Activated naive CD4-positive, alpha-beta T cell treated with anti-CD3 and anti-CD28 coated beads for 36 hours (primary cell): ENCODE results near the gene ALB. TPM values are rescaled to one million over a fixed set of nuclear protein-coding genes. Genes with fewer than 3 reads are reported as not detected.

Experiments used
- CTCF ChIA-PET: fragments of 350-600 bp; sonication (Branson Sonifier 250); formaldehyde crosslinking; loops from one replicate; lab custom pipeline; 2021; ENCODE audit warnings: antibody characterized with exemption; lab: Charles Lee
- DNase-seq: peaks from one replicate; pipeline ENCODE4 v3.0.0-alpha.2; 2020
- H3K27ac Mint-ChIP-seq: one replicate; pipeline ENCODE4 v1.8.0; 2021; ENCODE audit warnings: mild to moderate bottlenecking, mixed read lengths
- H3K27me3 Mint-ChIP-seq: one replicate; pipeline ENCODE4 v1.8.0; 2021; ENCODE audit warnings: low read depth, mixed read lengths
- H3K36me3 Mint-ChIP-seq: one replicate; pipeline ENCODE4 v1.8.0; 2021; ENCODE audit warnings: low read depth, mixed read lengths
- H3K4me1 Mint-ChIP-seq: one replicate; pipeline ENCODE4 v1.8.0; 2021; ENCODE audit warnings: low read depth, mixed read lengths
- H3K4me3 Mint-ChIP-seq: one replicate; pipeline ENCODE4 v1.8.0; 2021; ENCODE audit warnings: mild to moderate bottlenecking, moderate library complexity, mixed read lengths
- H3K9me3 Mint-ChIP-seq: one replicate; pipeline ENCODE4 v1.8.0; 2021; ENCODE audit warnings: mixed read lengths
- intact Hi-C: fragments of 100-400 bp; cut with micrococcal nuclease; formaldehyde crosslinking; loops from one replicate; pipeline ENCODE4 v1.15.1; 2023
- total RNA-seq, 2 experiments: library from RNA; stranded (reverse); gene quantifications; one replicate each; pipeline ENCODE4 v1.2.3, GENCODE V29; 2021

The ALB gene
- total RNA-seq, 2 experiments from 2014 or later, result not detected

DNA sequence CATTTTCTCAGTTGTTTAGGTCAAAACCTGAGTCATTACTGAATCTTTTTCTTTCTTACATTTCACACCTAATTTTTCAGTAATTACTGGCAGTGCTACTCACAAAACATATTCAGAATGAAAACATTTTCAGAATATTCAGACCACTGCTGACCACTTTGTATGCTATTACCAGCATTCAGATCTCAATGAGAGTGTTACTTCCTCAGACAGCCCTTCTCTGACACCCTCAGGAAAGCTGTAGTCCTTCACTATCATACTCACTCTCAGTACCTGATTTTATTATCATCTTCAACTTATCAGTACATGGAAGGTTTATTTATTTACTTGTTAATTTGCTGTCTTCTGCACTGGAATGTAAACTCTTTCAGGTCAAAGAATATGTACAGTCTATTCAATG is 12.3 kb upstream of the ALB start:
- Mint-ChIP-seq H3K36me3 (no peaks in the 10 kb centered on the region), H3K4me1 (no peaks in the 10 kb centered on the region), H3K27me3 (peaks cover 23% of the 10 kb centered on the region), H3K4me3 (no peak overlapping the region), H3K27ac (no peak overlapping the region), H3K9me3 (peaks cover 2% of the 10 kb centered on the region)
- intact Hi-C loops, result no loop called here
- CTCF ChIA-PET, result no interaction called here
- DNase-seq, result no peak

DNA sequence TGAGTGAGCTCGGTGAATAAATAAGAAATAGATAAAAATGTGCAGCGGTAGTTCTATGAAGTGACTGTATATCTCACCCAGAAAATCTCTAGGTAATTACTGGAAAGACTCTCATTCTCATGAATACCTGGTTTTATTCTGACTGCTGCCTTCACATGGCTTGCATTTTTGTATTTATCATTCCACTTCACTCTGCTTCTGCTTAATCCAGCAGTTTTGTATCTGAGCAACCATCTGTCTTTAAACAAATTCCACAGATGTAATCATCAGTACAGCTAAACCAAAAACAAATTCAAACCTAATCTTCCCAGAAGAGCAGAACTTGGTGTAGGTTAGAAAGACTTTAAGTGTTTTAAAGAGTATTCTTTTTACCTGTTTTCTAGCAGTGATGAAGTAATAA is 11.2 kb upstream of the ALB start:
- CTCF ChIA-PET, result no interaction called here
- H3K36me3 Mint-ChIP-seq, result no peaks in the 10 kb centered on the region
- DNase-seq, result no peak
- H3K4me3 Mint-ChIP-seq, result no peak overlapping the region
- H3K27me3 Mint-ChIP-seq, result peaks cover 18% of the 10 kb centered on the region
- peaks cover 2% of the 10 kb centered on the region for H3K9me3 Mint-ChIP-seq
- H3K4me1 Mint-ChIP-seq, result no peaks in the 10 kb centered on the region
- intact Hi-C loops, result no loop called here
- H3K27ac Mint-ChIP-seq, result no peak overlapping the region

DNA sequence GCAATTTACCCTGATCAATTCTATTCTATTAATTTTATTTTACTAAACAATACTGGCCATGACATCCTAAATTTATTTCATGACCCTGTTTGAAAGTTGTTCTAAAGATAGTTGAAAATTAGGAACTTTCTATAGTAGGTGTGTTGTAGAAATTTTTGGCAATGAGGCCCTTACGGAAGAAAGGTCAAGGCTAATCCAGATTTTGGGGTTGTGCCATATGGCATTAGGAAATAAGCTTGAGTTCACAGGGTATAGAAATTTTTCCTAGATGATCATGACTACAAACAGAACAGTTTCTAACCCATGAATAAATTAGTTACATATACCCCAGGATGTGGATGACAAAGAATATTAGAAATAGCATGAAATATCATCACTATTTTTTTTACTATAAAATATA is 7.8 kb upstream of the ALB start:
- Mint-ChIP-seq H3K27ac (no peak overlapping the region), H3K27me3 (peaks cover 9% of the 10 kb centered on the region), H3K4me3 (no peak overlapping the region), H3K9me3 (no peaks in the 10 kb centered on the region), H3K36me3 (no peaks in the 10 kb centered on the region), H3K4me1 (no peaks in the 10 kb centered on the region)
- CTCF ChIA-PET, result no interaction called here
- no peak for DNase-seq
- intact Hi-C loops, result no loop called here

DNA sequence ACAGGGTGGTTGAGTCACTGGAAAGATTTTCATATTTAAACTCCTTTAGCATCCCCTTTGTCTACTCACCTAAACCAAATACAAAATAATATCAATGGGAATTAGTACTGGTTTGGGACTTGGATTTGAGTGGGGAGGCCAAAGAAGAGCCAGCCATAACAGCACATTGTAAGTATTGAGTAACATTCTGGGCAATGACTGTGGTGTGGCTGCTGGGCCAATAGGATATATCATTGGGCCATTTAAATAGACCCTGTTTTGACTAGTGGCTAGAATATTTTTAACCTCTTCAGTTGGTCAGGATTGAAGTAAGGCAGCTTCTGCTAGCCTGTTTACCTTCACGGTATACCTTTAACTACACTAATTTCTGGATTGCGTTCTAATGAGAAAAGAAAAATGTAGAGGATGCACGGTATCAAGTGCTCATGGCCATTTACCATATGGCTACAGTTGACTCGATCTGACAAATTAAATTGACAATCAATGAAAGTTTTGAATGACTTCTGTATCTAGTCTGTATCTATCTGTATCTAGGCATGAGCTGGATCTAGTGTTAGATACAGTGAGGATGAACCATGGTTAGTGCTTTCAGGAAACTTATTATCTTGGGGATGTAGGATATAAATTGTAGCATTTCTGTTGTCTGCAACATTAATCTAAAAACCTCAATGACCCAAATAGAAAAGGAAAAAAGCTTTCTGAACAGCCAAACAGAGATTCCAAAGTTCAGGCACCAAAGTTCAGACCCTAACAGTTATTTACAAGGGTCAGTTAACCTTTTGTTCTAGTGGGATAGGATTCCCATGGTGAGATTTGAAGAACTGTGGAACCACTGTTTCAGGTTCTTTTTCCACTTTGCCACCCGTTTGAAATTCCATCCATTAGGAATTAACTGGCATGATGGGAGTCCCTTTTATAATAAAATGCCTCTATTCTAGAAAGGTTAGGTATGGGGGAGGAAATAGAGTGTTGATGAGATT is 6.8 kb upstream of the ALB start:
- H3K9me3 Mint-ChIP-seq, result no peaks in the 10 kb centered on the region
- no peaks in the 10 kb centered on the region for H3K4me1 Mint-ChIP-seq
- CTCF ChIA-PET, result no interaction called here
- intact Hi-C loops, result no loop called here
- peaks cover 8% of the 10 kb centered on the region for H3K27me3 Mint-ChIP-seq
- no peak for DNase-seq
- H3K4me3 Mint-ChIP-seq, result no peak overlapping the region
- no peaks in the 10 kb centered on the region for H3K36me3 Mint-ChIP-seq
- H3K27ac Mint-ChIP-seq, result no peak overlapping the region

DNA sequence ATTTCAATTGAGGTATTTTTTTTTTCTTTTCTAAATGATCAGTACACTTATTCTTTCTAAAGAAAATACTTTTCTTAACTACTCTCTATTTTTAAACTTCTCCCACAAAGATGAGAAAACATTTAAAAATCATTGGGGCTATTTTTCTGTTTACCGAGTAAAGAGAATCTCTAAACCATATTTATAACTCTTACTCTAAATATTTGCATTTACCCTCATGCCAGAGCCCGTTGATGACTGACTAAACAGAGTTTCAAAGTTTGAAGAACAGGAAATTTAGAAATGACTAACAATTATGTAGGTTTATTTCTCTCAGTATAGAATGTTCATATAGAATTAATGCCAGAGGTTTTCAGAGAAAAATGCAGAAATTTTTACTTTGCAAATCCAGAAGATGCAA is 2.7 kb upstream of the ALB start:
- Mint-ChIP-seq H3K27ac (no peak overlapping the region), H3K27me3 (no peaks in the 10 kb centered on the region), H3K36me3 (no peaks in the 10 kb centered on the region), H3K9me3 (no peaks in the 10 kb centered on the region), H3K4me1 (no peaks in the 10 kb centered on the region), H3K4me3 (no peak overlapping the region)
- intact Hi-C loops, result no loop called here
- CTCF ChIA-PET, result no interaction called here
- no peak for DNase-seq

DNA sequence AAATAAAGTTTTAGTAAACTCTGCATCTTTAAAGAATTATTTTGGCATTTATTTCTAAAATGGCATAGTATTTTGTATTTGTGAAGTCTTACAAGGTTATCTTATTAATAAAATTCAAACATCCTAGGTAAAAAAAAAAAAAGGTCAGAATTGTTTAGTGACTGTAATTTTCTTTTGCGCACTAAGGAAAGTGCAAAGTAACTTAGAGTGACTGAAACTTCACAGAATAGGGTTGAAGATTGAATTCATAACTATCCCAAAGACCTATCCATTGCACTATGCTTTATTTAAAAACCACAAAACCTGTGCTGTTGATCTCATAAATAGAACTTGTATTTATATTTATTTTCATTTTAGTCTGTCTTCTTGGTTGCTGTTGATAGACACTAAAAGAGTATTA is 370 bp downstream of the ALB start:
- H3K36me3 Mint-ChIP-seq, result no peaks in the 10 kb centered on the region
- H3K4me3 Mint-ChIP-seq, result no peak overlapping the region
- intact Hi-C loops, result no loop called here
- no peak overlapping the region for H3K27ac Mint-ChIP-seq
- no peaks in the 10 kb centered on the region for H3K27me3 Mint-ChIP-seq
- CTCF ChIA-PET, result no interaction called here
- no peaks in the 10 kb centered on the region for H3K9me3 Mint-ChIP-seq
- no peaks in the 10 kb centered on the region for H3K4me1 Mint-ChIP-seq
- no peak for DNase-seq

DNA sequence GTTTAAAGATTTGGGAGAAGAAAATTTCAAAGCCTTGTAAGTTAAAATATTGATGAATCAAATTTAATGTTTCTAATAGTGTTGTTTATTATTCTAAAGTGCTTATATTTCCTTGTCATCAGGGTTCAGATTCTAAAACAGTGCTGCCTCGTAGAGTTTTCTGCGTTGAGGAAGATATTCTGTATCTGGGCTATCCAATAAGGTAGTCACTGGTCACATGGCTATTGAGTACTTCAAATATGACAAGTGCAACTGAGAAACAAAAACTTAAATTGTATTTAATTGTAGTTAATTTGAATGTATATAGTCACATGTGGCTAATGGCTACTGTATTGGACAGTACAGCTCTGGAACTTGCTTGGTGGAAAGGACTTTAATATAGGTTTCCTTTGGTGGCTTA is 1.1 kb downstream of the ALB start:
- H3K27ac Mint-ChIP-seq, result no peak overlapping the region
- intact Hi-C loops, result no loop called here
- no peaks in the 10 kb centered on the region for H3K27me3 Mint-ChIP-seq
- CTCF ChIA-PET, result no interaction called here
- no peaks in the 10 kb centered on the region for H3K9me3 Mint-ChIP-seq
- H3K4me3 Mint-ChIP-seq, result no peak overlapping the region
- DNase-seq, result no peak
- H3K36me3 Mint-ChIP-seq, result no peaks in the 10 kb centered on the region
- no peaks in the 10 kb centered on the region for H3K4me1 Mint-ChIP-seq

DNA sequence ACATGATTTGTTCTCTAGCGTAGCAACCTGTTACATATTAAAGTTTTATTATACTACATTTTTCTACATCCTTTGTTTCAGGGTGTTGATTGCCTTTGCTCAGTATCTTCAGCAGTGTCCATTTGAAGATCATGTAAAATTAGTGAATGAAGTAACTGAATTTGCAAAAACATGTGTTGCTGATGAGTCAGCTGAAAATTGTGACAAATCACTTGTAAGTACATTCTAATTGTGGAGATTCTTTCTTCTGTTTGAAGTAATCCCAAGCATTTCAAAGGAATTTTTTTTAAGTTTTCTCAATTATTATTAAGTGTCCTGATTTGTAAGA is 2.4 kb downstream of the ALB start:
- Mint-ChIP-seq H3K4me3 (no peak overlapping the region), H3K27ac (no peak overlapping the region), H3K27me3 (no peaks in the 10 kb centered on the region), H3K9me3 (no peaks in the 10 kb centered on the region), H3K36me3 (no peaks in the 10 kb centered on the region), H3K4me1 (no peaks in the 10 kb centered on the region)
- no peak for DNase-seq
- intact Hi-C loops, result no loop called here
- CTCF ChIA-PET, result no interaction called here

DNA sequence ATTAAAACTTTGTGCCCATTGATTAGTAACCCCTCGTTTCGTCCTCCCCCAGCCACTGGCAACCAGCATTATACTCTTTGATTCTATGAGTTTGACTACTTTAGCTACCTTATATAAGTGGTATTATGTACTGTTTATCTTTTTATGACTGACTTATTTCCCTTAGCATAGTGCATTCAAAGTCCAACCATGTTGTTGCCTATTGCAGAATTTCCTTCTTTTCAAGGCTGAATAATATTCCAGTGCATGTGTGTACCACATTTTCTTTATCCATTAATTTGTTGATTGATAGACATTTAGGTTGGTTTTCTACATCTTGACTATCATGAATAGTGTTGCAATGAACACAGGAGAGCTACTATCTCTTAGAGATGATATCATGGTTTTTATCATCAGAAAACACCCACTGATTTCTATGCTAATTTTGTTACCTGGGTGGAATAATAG is 3.2 kb downstream of the ALB start:
- no peaks in the 10 kb centered on the region for H3K9me3 Mint-ChIP-seq
- no peaks in the 10 kb centered on the region for H3K36me3 Mint-ChIP-seq
- intact Hi-C loops, result no loop called here
- DNase-seq, result no peak
- H3K4me1 Mint-ChIP-seq, result no peaks in the 10 kb centered on the region
- H3K4me3 Mint-ChIP-seq, result no peak overlapping the region
- no peaks in the 10 kb centered on the region for H3K27me3 Mint-ChIP-seq
- no peak overlapping the region for H3K27ac Mint-ChIP-seq
- CTCF ChIA-PET, result no interaction called here

DNA sequence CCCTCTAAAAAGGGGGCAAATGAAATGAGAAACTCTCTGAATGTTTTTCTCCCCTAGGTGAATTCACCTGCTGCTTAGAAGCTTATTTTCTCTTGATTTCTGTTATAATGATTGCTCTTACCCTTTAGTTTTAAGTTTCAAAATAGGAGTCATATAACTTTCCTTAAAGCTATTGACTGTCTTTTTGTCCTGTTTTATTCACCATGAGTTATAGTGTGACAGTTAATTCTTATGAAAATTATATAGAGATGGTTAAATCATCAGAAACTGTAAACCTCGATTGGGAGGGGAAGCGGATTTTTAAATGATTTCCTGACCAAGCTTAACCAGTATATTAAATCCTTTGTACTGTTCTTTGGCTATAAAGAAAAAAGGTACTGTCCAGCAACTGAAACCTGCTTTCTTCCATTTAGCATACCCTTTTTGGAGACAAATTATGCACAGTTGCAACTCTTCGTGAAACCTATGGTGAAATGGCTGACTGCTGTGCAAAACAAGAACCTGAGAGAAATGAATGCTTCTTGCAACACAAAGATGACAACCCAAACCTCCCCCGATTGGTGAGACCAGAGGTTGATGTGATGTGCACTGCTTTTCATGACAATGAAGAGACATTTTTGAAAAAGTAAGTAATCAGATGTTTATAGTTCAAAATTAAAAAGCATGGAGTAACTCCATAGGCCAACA is 4.2 kb downstream of the ALB start:
- no peaks in the 10 kb centered on the region for H3K36me3 Mint-ChIP-seq
- no peak overlapping the region for H3K27ac Mint-ChIP-seq
- no peaks in the 10 kb centered on the region for H3K9me3 Mint-ChIP-seq
- DNase-seq, result no peak
- no peaks in the 10 kb centered on the region for H3K27me3 Mint-ChIP-seq
- no peaks in the 10 kb centered on the region for H3K4me1 Mint-ChIP-seq
- intact Hi-C loops, result no loop called here
- CTCF ChIA-PET, result no interaction called here
- no peak overlapping the region for H3K4me3 Mint-ChIP-seq

DNA sequence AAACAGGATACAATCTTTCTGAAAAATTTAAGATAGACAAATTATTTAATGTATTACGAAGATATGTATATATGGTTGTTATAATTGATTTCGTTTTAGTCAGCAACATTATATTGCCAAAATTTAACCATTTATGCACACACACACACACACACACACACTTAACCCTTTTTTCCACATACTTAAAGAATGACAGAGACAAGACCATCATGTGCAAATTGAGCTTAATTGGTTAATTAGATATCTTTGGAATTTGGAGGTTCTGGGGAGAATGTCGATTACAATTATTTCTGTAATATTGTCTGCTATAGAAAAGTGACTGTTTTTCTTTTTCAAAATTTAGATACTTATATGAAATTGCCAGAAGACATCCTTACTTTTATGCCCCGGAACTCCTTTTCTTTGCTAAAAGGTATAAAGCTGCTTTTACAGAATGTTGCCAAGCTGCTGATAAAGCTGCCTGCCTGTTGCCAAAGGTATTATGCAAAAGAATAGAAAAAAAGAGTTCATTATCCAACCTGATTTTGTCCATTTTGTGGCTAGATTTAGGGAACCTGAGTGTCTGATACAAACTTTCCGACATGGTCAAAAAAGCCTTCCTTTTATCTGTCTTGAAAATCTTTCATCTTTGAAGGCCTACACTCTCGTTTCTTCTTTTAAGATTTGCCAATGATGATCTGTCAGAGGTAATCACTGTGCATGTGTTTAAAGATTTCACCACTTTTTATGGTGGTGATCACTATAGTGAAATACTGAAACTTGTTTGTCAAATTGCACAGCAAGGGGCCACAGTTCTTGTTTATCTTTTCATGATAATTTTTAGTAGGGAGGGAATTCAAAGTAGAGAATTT is 5.2 kb downstream of the ALB start:
- no peaks in the 10 kb centered on the region for H3K36me3 Mint-ChIP-seq
- no peak for DNase-seq
- H3K4me3 Mint-ChIP-seq, result no peak overlapping the region
- intact Hi-C loops, result no loop called here
- no peak overlapping the region for H3K27ac Mint-ChIP-seq
- H3K27me3 Mint-ChIP-seq, result no peaks in the 10 kb centered on the region
- CTCF ChIA-PET, result no interaction called here
- no peaks in the 10 kb centered on the region for H3K9me3 Mint-ChIP-seq
- H3K4me1 Mint-ChIP-seq, result no peaks in the 10 kb centered on the region

DNA sequence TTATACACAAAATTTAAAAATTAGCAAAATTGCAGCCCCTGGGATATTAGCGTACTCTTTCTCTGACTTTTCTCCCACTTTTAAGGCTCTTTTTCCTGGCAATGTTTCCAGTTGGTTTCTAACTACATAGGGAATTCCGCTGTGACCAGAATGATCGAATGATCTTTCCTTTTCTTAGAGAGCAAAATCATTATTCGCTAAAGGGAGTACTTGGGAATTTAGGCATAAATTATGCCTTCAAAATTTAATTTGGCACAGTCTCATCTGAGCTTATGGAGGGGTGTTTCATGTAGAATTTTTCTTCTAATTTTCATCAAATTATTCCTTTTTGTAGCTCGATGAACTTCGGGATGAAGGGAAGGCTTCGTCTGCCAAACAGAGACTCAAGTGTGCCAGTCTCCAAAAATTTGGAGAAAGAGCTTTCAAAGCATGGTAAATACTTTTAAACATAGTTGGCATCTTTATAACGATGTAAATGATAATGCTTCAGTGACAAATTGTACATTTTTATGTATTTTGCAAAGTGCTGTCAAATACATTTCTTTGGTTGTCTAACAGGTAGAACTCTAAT is 6.0 kb downstream of the ALB start:
- intact Hi-C loops, result no loop called here
- H3K4me3 Mint-ChIP-seq, result no peak overlapping the region
- H3K9me3 Mint-ChIP-seq, result no peaks in the 10 kb centered on the region
- H3K4me1 Mint-ChIP-seq, result no peaks in the 10 kb centered on the region
- CTCF ChIA-PET, result no interaction called here
- no peaks in the 10 kb centered on the region for H3K27me3 Mint-ChIP-seq
- no peak for DNase-seq
- no peak overlapping the region for H3K27ac Mint-ChIP-seq
- H3K36me3 Mint-ChIP-seq, result no peaks in the 10 kb centered on the region
